SU-DHL-6 (cell line): Measurements from ENCODE around the gene NHLRC2.
A peak's percentile ranks its signal among the peaks of the same experiment; 100 is the strongest.

Experiments
- H2AFZ ChIP-seq: fragments of 200-600 bp; sonication (generic); 2 replicates; pipeline ENCODE4 v1.6.1; 2014; ENCODE audit warnings: low read depth, mild to moderate bottlenecking, moderate library complexity, mixed read lengths, antibody characterized with exemption, low read length; ENCODE audit not compliant: severe bottlenecking
- H3F3A ChIP-seq: fragments of 200-600 bp; shearing (Covaris generic); 2 replicates; pipeline ENCODE4 v1.6.0; 2016; ENCODE audit warnings: antibody characterized with exemption, mild to moderate bottlenecking; ENCODE audit not compliant: insufficient read depth
- H3K27ac ChIP-seq: fragments of 200-600 bp; sonication (generic); 2 replicates; pipeline ENCODE4 v1.5.1; 2016; ENCODE audit warnings: low read depth, mild to moderate bottlenecking, low read length, moderate library complexity, mixed read lengths
- H3K27me3 ChIP-seq: fragments of 200-600 bp; sonication (generic), shearing (Covaris generic); 2 replicates; pipeline ENCODE4 v1.6.0; 2014; ENCODE audit warnings: mild to moderate bottlenecking, low read length
- H3K36me3 ChIP-seq: fragments of 200-600 bp; sonication (generic); 2 replicates; pipeline ENCODE4 v1.6.1; 2014; ENCODE audit warnings: mild to moderate bottlenecking, low read length, mixed read lengths
- H3K4me2 ChIP-seq: fragments of 300-600, 200-600 bp; shearing (Covaris generic), sonication (generic); 2 replicates; pipeline ENCODE4 v1.6.0; 2014; ENCODE audit warnings: low read length, low read depth, mild to moderate bottlenecking; ENCODE audit not compliant: poor library complexity, severe bottlenecking
- H3K4me3 ChIP-seq: fragments of 200-600 bp; sonication (generic); 2 replicates; pipeline ENCODE4 v1.5.1; 2014; ENCODE audit warnings: antibody characterized with exemption, low read length, mild to moderate bottlenecking, mixed read lengths; ENCODE audit not compliant: insufficient read depth, poor library complexity, severe bottlenecking
- H3K79me2 ChIP-seq: fragments of 200-600 bp; sonication (generic); 2 replicates; pipeline ENCODE4 v1.6.1; 2014; ENCODE audit warnings: mild to moderate bottlenecking, low read length, moderate library complexity; ENCODE audit not compliant: insufficient read depth
- H3K9ac ChIP-seq: fragments of 200-600 bp; sonication (generic); 2 replicates; pipeline ENCODE4 v1.7.0; 2014; ENCODE audit warnings: mild to moderate bottlenecking, low read length
- H3K9me2 ChIP-seq: fragments of 200-600 bp; sonication (generic); replicated peaks from 2 replicates; pipeline ENCODE4 v1.6.1; 2014; ENCODE audit warnings: low read length; ENCODE audit not compliant: insufficient read depth
- H3K9me3 ChIP-seq: fragments of 200-600 bp; sonication (generic); 2 replicates; pipeline ENCODE4 v1.6.1; 2014; ENCODE audit warnings: low read length, mixed read lengths; ENCODE audit not compliant: insufficient read depth
- H4K20me1 ChIP-seq: fragments of 200-600 bp; sonication (generic); 2 replicates; pipeline ENCODE4 v1.6.1; 2014; ENCODE audit warnings: low read depth, mild to moderate bottlenecking, antibody characterized with exemption, low read length, moderate library complexity, mixed read lengths
- EZH2phosphoT487 ChIP-seq: fragments of 200-600 bp; sonication (generic), shearing (Covaris generic); conservative IDR thresholded peaks from 2 replicates; pipeline ENCODE4 v1.6.1; 2018; ENCODE audit warnings: mild to moderate bottlenecking, antibody characterized with exemption, low read length, moderate library complexity, mixed read lengths
- TF ChIP-seq, protein P1 (sequence below): fragments of 200-600 bp; sonication (generic); IDR thresholded peaks from one replicate; pipeline ENCODE4 v1.5.1; 2017; ENCODE audit warnings: antibody characterized with exemption, mild to moderate bottlenecking, low read length, moderate library complexity; ENCODE audit not compliant: insufficient read depth, poor library complexity, severe bottlenecking

Gene NHLRC2

DNA sequence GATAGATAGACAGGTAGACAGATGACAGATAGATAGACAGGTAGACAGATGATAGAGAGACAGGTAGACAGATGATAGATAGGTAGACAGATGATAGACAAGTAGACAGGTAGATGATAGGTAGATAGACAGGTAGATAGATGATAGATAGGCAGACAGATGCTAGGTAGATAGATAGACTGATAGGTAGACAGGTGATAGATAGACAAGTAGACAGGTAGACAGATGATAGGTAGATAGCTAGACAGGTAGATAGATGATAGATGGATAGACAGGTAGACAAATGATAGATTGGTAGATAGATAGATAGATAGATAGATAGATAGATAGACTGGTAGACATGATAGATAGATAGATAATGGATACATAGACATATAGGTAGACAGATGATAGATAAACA, 95.8 kb downstream of the NHLRC2 start:
- H3K9ac ChIP-seq: no peak overlapping the region
- no peaks in the 10 kb centered on the region for H3K79me2 ChIP-seq
- peaks cover 6% of the 10 kb centered on the region; the same call in 1 of the 2 replicates for H3K9me3 ChIP-seq
- no peaks in the 10 kb centered on the region for H4K20me1 ChIP-seq
- H3K9me2 ChIP-seq: no peaks in the 10 kb centered on the region
- no peaks in the 10 kb centered on the region for H3F3A ChIP-seq
- H3K4me2 ChIP-seq: no peak overlapping the region
- no peak overlapping the region for H3K27ac ChIP-seq
- H3K27me3 ChIP-seq: no peaks in the 10 kb centered on the region
- TF ChIP-seq EZH2phosphoT487: no peak
- TF ChIP-seq, protein P1, sequence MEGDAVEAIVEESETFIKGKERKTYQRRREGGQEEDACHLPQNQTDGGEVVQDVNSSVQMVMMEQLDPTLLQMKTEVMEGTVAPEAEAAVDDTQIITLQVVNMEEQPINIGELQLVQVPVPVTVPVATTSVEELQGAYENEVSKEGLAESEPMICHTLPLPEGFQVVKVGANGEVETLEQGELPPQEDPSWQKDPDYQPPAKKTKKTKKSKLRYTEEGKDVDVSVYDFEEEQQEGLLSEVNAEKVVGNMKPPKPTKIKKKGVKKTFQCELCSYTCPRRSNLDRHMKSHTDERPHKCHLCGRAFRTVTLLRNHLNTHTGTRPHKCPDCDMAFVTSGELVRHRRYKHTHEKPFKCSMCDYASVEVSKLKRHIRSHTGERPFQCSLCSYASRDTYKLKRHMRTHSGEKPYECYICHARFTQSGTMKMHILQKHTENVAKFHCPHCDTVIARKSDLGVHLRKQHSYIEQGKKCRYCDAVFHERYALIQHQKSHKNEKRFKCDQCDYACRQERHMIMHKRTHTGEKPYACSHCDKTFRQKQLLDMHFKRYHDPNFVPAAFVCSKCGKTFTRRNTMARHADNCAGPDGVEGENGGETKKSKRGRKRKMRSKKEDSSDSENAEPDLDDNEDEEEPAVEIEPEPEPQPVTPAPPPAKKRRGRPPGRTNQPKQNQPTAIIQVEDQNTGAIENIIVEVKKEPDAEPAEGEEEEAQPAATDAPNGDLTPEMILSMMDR: no peak
- H2AFZ ChIP-seq: no peak overlapping the region
- no peak overlapping the region for H3K4me3 ChIP-seq
- no peaks in the 10 kb centered on the region for H3K36me3 ChIP-seq

DNA sequence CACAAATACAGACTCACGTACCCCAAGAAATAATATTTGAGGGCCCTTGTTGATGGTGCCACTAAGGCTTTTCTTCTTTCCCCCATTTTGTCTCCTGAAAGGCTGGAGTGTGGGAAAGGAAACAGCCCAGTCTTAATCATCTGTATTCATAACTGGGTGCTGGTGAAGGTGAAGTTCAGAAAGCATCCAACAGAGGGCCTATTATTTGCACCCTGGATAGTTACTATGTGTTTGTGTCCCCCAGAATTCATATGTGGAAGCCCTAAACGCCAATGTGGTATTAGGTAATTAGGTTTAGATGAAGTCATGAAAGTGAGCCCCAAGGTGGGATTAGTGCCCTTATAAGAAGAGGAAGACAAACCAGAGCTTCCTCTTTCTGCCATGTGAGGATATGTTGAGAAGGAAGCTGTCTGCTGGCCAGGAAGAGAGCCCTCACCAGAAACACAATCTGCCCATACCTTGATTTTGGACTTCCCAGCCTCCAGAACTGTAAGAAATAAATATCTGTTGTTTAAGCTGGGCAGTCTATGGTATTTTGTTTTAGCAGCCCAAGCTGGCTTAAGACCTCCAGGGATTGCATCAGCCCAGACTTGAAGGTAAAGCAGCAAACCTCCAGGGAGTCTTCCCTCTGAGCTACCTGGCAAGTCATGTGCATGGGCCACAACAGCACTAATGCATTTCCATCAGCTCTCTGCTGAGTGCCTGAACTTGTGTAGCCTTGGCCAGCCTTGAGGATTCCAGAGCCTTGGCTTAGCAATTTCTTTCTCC, 99.2 kb downstream of the NHLRC2 start:
- H3K4me3 ChIP-seq: no peak overlapping the region
- no peaks in the 10 kb centered on the region for H3K9me2 ChIP-seq
- H3K27me3 ChIP-seq: no peaks in the 10 kb centered on the region
- peak overlapping the region; percentile 44 for H2AFZ ChIP-seq
- H3K36me3 ChIP-seq: no peaks in the 10 kb centered on the region
- H3K9me3 ChIP-seq: peaks cover 6% of the 10 kb centered on the region; the same call in 1 of the 2 replicates
- H3K27ac ChIP-seq: no peak overlapping the region
- H3K4me2 ChIP-seq: no peak overlapping the region
- H4K20me1 ChIP-seq: no peaks in the 10 kb centered on the region
- no peak overlapping the region for H3K9ac ChIP-seq
- H3K79me2 ChIP-seq: no peaks in the 10 kb centered on the region
- no peak for TF ChIP-seq EZH2phosphoT487
- TF ChIP-seq, protein P1: no peak
- H3F3A ChIP-seq: no peaks in the 10 kb centered on the region

DNA sequence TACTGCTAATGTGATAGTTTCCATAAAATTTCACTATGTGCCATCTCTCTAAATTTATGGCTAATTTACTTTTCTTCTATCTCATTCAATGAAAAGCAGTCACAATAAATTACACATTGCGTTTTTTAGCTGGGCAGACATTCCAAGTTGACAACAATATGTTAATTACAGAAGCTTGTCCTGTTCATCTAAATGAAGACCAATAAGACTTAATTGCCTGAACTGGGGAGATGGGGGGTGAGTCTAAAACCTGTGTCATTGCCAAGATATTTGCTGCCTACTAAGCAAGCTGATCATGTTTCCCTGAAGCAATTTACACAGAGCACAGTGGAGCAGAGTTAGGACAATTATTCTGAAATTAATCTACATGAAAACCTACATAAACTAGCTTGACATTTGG, 99.9 kb downstream of the NHLRC2 start:
- H4K20me1 ChIP-seq: no peaks in the 10 kb centered on the region
- no peak overlapping the region for H3K4me2 ChIP-seq
- no peaks in the 10 kb centered on the region for H3F3A ChIP-seq
- no peak overlapping the region for H3K9ac ChIP-seq
- peak overlapping the region; percentile 44 for H2AFZ ChIP-seq
- no peaks in the 10 kb centered on the region for H3K9me2 ChIP-seq
- H3K36me3 ChIP-seq: no peaks in the 10 kb centered on the region
- H3K9me3 ChIP-seq: peaks cover 6% of the 10 kb centered on the region; the same call in 1 of the 2 replicates
- no peak overlapping the region for H3K4me3 ChIP-seq
- no peaks in the 10 kb centered on the region for H3K27me3 ChIP-seq
- H3K27ac ChIP-seq: no peak overlapping the region
- no peaks in the 10 kb centered on the region for H3K79me2 ChIP-seq
- TF ChIP-seq, protein P1: no peak
- no peak for TF ChIP-seq EZH2phosphoT487
